Effector memory CD4-positive, alpha-beta T cell (primary cell): ENCODE measurements around the gene CDH4.

Source experiments
- DNase-seq, 3 donors: peaks; one replicate each; pipeline ENCODE4 v3.0.0-alpha.2; 2020
- H3K27ac ChIP-seq: 2 replicates; pipeline ENCODE4 v1.7.0; 2013; ENCODE audit warnings: mild to moderate bottlenecking, low read length, moderate library complexity; ENCODE audit not compliant: insufficient read depth, poor library complexity, severe bottlenecking
- H3K27me3 ChIP-seq: replicated peaks from 2 replicates; pipeline ENCODE4 v1.7.0; 2013; ENCODE audit warnings: mild to moderate bottlenecking, low read length; ENCODE audit not compliant: insufficient read depth, control insufficient read depth, poor library complexity, severe bottlenecking
- H3K36me3 ChIP-seq: 2 replicates; pipeline ENCODE4 v1.7.0; 2013; ENCODE audit warnings: mild to moderate bottlenecking, low read length, moderate library complexity; ENCODE audit not compliant: control insufficient read depth, insufficient read depth
- H3K4me1 ChIP-seq: 2 replicates; pipeline ENCODE4 v1.7.0; 2013; ENCODE audit warnings: low read length, mild to moderate bottlenecking; ENCODE audit not compliant: control insufficient read depth, insufficient read depth, poor library complexity, severe bottlenecking
- H3K4me3 ChIP-seq: 2 replicates; pipeline ENCODE4 v1.7.0; 2013; ENCODE audit warnings: low read length, low read depth, mild to moderate bottlenecking; ENCODE audit not compliant: insufficient read depth, poor library complexity, severe bottlenecking
- H3K9me3 ChIP-seq: 2 replicates; pipeline ENCODE4 v1.7.0; 2013; ENCODE audit warnings: mild to moderate bottlenecking, low read length, moderate library complexity; ENCODE audit not compliant: control insufficient read depth

The CDH4 gene

GRCh38 chr20:61694682-61695081 is 442.6 kb downstream of the CDH4 start:
- Histone ChIP-seq H3K36me3 (no peaks in the 10 kb centered on the region), H3K9me3 (no peaks in the 10 kb centered on the region), H3K4me3 (no peak overlapping the region), H3K27ac (no peak overlapping the region), H3K4me1 (no peaks in the 10 kb centered on the region), H3K27me3 (no peaks in the 10 kb centered on the region)
- DNase-seq: no peak

- Histone ChIP-seq H3K27me3 (no peaks in the 10 kb centered on the region), H3K9me3 (no peaks in the 10 kb centered on the region), H3K4me1 (no peaks in the 10 kb centered on the region), H3K36me3 (no peaks in the 10 kb centered on the region), H3K4me3 (no peak overlapping the region), H3K27ac (no peak overlapping the region)
- no peak for DNase-seq
Measured at GRCh38 chr20:61695741-61696140, 443.7 kb downstream of the CDH4 start.

- H3K27me3 ChIP-seq: no peaks in the 10 kb centered on the region
- no peak for DNase-seq
- H3K9me3 ChIP-seq: no peaks in the 10 kb centered on the region
- no peak overlapping the region for H3K27ac ChIP-seq
- H3K4me3 ChIP-seq: no peak overlapping the region
- H3K36me3 ChIP-seq: no peaks in the 10 kb centered on the region
- H3K4me1 ChIP-seq: no peaks in the 10 kb centered on the region
Measured at GRCh38 chr20:61696181-61696735, 444.2 kb downstream of the CDH4 start.

- Histone ChIP-seq H3K27ac (no peak overlapping the region), H3K27me3 (no peaks in the 10 kb centered on the region), H3K9me3 (no peaks in the 10 kb centered on the region), H3K36me3 (no peaks in the 10 kb centered on the region), H3K4me3 (no peak overlapping the region), H3K4me1 (no peaks in the 10 kb centered on the region)
- DNase-seq: no peak
Measured at GRCh38 chr20:61697666-61698597, 445.9 kb downstream of the CDH4 start.

- Histone ChIP-seq H3K36me3 (no peaks in the 10 kb centered on the region), H3K4me3 (no peak overlapping the region), H3K4me1 (no peaks in the 10 kb centered on the region), H3K27ac (no peak overlapping the region), H3K9me3 (no peaks in the 10 kb centered on the region), H3K27me3 (no peaks in the 10 kb centered on the region)
- no peak for DNase-seq
Measured at GRCh38 chr20:61698598-61699494, 446.8 kb downstream of the CDH4 start.

- H3K36me3 ChIP-seq: no peaks in the 10 kb centered on the region
- H3K27ac ChIP-seq: no peak overlapping the region
- no peaks in the 10 kb centered on the region for H3K27me3 ChIP-seq
- no peaks in the 10 kb centered on the region for H3K4me1 ChIP-seq
- H3K9me3 ChIP-seq: no peaks in the 10 kb centered on the region
- no peak for DNase-seq
- H3K4me3 ChIP-seq: no peak overlapping the region
Measured at GRCh38 chr20:61699495-61700374, 447.7 kb downstream of the CDH4 start.

- no peak for DNase-seq
- no peak overlapping the region for H3K4me3 ChIP-seq
- no peaks in the 10 kb centered on the region for H3K27me3 ChIP-seq
- H3K36me3 ChIP-seq: no peaks in the 10 kb centered on the region
- H3K27ac ChIP-seq: no peak overlapping the region
- H3K4me1 ChIP-seq: no peaks in the 10 kb centered on the region
- no peaks in the 10 kb centered on the region for H3K9me3 ChIP-seq
Measured at GRCh38 chr20:61700595-61701140, 448.6 kb downstream of the CDH4 start.

GRCh38 chr20:61701401-61701800 is 449.3 kb downstream of the CDH4 start:
- no peaks in the 10 kb centered on the region for H3K9me3 ChIP-seq
- no peak overlapping the region for H3K27ac ChIP-seq
- H3K36me3 ChIP-seq: no peaks in the 10 kb centered on the region
- no peak overlapping the region for H3K4me3 ChIP-seq
- no peaks in the 10 kb centered on the region for H3K4me1 ChIP-seq
- no peak for DNase-seq
- no peaks in the 10 kb centered on the region for H3K27me3 ChIP-seq

GRCh38 chr20:61701802-61702201 is 449.7 kb downstream of the CDH4 start:
- Histone ChIP-seq H3K27me3 (no peaks in the 10 kb centered on the region), H3K36me3 (no peaks in the 10 kb centered on the region), H3K9me3 (no peaks in the 10 kb centered on the region), H3K4me3 (no peak overlapping the region), H3K27ac (no peak overlapping the region), H3K4me1 (no peaks in the 10 kb centered on the region)
- DNase-seq: no peak
